ENCODE measurements around the gene DCUN1D2.
A peak's percentile ranks its signal among the peaks of the same experiment; 100 is the strongest.
"Not testable (repeated sequence)": the region's sequence is repeated elsewhere in the genome, so short reads cannot be mapped to it uniquely, and the experiment has no call there.

DCUN1D2 gene

GRCh38 chr13:113489549-113490495 is 689 bp downstream of the DCUN1D2 start:
- no peak for DNase-seq (ENCODE audit: low spot score)

DNA sequence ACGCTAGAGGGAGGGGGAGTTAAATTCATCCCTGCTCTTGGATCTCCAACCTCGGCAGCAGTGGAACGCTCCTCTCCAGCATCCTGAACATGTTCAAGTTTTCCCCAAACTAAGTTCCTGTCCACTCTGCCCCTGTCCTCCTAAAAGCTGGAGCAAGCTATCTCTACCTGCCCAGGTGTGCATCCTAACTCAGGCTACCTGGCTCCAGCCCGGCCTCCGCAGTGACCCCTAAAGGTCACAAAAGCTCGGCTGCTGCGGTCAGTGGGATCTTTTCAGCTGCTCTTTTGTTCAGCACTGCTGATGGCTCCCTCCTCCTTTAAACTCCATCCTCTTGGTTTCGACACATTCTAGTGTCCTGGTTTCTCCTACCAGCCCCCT is 1.4 kb downstream of the DCUN1D2 start:
- no peak for DNase-seq (ENCODE audit: low spot score)

DNA sequence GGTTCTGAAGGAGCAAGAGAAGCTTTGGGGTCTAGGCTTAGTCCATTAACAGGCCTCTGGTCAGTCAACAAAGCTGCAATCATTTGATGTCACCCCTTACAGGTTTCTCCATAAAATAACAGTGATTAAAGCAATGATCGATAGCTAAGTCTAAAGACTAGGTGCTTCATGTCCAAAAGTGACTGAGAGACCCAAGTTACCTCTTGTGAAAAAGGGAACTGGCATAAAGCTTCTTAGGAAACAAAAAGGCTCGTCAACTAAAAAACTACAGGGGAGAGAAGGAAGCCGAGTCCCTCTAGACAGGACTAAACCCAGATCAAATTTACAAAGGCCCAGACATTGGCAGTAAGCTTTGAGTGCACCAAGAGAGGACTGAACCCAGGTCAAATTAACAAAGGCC is 2.2 kb downstream of the DCUN1D2 start:
- no peak for DNase-seq (ENCODE audit: low spot score)

DNA sequence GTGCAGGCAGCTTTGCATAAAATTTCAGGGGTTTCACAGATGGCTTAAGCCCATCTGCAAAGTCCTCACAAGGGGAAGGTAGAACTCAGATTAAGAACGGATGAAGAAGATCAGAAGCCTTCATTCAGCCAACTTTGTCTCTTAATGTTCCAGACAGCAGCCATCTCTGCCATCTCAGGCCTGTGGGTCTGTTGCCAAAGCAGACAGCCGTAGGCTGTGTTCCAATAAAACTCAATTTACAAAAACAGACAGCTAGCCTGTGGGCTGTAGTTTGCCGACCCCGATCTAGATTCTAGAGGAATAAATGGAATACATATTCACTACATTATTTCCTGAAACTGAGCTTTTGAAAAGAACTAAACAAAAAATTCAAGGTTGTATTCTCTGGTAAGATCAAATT is 3.8 kb downstream of the DCUN1D2 start:
- DNase-seq (ENCODE audit: low spot score): no peak

DNA sequence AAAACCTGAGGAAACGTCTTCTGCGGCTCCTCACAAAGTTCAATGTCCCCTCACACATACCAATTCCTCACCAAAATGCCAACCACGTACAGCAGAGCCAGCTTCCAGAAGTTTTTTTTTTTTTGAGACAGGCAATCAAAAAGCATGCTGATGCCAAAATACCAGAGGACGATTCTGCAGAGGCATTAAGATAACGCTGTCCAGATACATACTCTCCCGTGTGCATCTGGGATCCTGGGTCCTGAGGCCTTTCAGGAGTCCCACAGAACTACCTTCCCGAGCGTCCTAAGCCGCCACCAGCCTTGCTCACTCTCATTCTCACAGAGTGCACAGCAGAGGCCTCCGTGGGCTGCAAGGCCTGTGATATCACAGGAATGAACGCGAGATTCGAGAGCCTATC is 5.0 kb downstream of the DCUN1D2 start:
- no peak for DNase-seq (ENCODE audit: low spot score)

DNA sequence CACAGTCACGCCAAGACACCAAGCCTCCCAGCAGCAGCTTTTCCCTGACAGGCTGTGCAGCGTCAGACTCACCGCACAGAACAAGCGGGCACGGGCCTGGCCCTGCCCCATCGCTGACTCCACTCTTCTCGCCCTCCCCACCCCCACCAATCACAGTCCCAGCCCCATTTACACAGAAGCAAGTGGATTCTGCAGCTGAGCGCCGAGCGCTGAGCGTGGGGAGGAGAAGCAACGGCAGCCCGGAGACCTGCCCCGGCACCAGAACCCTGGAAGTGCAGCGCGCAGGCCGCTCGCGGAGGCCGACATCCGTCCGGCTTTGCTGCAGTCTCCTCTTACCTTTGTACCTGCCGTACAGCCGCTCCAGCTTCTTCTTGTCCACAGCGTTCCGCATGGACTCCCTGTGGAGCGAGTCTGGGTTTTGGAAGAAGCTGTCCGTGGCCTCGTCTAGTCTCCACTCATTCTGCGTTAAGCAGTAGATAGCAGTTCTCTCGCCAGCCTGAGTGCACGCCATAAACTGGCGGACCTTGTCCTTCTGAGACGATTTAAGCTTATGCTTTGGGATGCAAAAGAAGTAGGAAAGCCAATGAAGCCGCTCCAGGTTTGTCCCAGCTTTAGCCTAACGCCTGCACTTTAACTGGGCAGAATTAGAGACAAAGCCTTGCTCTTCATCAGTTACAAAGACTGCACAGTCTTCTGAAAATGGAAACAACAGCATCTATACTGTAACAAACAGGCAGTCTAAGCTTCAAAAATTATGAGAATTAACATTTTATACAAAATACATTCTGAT is 6.8 kb downstream of the DCUN1D2 start:
- peak; percentile 59 for DNase-seq (ENCODE audit: low spot score)

GRCh38 chr13:113483081-113483480 is 7.4 kb downstream of the DCUN1D2 start:
- no peak for DNase-seq (ENCODE audit: low spot score)

DNA sequence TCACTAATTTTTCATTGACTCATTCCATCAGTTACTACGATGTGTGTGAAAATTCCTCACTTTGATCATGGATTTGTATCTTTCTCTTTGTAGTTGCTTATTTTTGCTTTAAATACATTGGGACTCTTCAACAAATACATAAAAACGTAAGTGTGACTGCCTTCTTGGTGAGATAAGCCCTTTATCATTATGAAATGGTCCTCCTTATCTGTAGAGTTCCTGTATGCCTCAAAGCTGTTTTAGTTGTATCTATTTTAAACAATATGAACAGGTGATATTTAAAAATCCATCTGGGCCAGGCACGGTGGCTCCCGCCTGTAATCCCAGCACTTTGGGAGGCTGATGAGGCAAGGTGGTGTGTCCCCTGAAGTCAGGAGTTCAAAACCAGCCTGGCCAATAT is 11.3 kb downstream of the DCUN1D2 start:
- no peak for DNase-seq (ENCODE audit: low spot score)

GRCh38 chr13:113477724-113478123 is 12.8 kb downstream of the DCUN1D2 start:
- no peak for DNase-seq (ENCODE audit: low spot score)

GRCh38 chr13:113476811-113477210 is 13.7 kb downstream of the DCUN1D2 start:
- DNase-seq (ENCODE audit: low spot score): no peak

DNA sequence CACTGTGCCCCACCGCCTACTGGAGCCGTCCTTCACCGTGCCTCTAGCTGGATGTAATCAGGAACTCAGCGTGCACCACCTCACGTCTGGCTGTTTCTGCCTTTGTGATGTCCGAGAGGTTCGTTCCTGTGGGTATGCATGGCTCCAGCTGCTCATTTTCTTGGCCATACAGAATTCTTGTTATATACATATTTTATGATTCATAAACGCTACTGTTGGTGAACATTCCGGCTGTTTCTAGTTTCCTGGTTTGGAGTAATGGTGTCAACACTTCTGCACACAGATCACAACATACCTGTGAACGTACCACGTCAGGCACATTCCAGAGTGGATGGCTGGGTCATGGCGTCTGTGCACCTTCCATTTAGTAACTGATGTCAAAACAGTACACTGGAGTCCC is 14.6 kb downstream of the DCUN1D2 start:
- no peak for DNase-seq (ENCODE audit: low spot score)

DNA sequence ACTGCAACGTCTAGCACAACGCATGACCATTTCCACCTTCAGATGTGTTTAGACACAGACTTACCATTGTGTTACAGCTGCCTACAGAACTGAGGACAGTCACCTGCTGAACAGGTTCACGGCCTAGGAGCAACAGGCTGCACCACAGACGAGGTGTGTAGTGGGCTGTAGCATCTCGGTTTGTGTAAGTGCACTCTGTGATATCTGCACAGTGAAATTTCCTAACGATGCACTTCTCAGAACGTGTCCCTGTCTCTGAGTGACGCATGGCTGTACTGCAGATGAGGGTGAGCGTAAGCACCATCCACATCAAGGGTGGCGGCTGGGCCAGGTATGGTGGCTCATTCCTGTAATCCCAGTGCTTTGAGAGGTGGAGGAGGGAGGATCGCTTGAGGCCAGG is 15.2 kb downstream of the DCUN1D2 start:
- no peak for DNase-seq (ENCODE audit: low spot score)

GRCh38 chr13:113474179-113474578 is 16.3 kb downstream of the DCUN1D2 start:
- DNase-seq (ENCODE audit: low spot score): no peak

DNA sequence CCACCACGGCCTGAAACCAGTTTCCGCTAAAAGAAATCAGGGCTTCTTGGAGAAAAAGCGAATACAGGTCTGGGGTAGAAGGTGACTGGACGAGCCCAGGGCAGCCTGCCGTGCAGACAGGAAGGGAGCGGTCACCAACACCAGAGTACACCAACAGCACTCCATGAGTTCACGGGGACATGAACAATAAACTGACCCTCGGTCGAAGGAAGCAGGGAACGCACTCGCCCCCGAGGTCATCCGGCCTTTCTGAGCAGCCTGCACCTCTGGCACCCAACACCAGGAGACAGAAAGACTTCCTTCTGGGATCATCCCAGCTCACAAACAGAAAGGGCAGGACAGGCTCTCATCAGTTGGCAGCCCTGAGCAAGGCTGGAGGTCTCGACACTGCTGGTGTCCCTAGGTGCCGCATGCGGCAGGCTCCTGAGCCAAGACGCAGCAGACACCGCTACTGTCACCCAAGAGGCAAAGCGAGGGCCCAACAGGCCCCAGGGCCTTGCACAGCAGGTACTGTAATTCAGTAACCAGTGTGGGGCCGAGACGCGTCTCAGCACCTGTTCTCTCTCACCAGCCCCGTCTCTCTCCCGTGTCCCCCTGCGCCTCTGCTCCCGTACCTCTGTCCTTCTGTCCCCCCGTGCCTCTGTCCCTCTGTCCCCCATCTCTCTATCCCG is 18.0 kb downstream of the DCUN1D2 start:
- no peak for DNase-seq (ENCODE audit: low spot score)

- no peak for DNase-seq (ENCODE audit: low spot score)
Measured at GRCh38 chr13:113471844-113472243, 18.7 kb downstream of the DCUN1D2 start.

GRCh38 chr13:113470635-113471163 is 19.8 kb downstream of the DCUN1D2 start:
- DNase-seq (ENCODE audit: low spot score): not testable (repeated sequence)

DNA sequence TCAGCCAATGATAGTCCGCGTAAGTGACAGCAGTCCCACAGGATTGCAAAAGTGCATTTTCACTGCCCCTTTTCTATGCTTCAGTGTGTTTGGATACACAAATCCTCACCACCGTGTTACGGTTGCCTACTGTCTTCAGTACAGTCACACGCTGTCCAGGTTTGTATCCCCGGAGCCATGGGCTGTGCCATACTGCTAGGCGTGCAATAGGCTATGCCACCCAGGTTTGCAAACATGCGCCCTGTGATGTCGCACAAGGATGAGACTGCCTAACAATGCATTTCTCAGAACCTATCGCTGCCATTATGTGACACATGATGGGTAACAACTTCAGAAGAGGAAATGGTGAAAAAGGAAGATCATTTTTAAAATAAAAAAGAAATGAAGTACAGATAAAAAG is 20.4 kb downstream of the DCUN1D2 start:
- no peak for DNase-seq (ENCODE audit: low spot score)

GRCh38 chr13:113469582-113469981 is 20.9 kb downstream of the DCUN1D2 start:
- no peak for DNase-seq (ENCODE audit: low spot score)

DNA sequence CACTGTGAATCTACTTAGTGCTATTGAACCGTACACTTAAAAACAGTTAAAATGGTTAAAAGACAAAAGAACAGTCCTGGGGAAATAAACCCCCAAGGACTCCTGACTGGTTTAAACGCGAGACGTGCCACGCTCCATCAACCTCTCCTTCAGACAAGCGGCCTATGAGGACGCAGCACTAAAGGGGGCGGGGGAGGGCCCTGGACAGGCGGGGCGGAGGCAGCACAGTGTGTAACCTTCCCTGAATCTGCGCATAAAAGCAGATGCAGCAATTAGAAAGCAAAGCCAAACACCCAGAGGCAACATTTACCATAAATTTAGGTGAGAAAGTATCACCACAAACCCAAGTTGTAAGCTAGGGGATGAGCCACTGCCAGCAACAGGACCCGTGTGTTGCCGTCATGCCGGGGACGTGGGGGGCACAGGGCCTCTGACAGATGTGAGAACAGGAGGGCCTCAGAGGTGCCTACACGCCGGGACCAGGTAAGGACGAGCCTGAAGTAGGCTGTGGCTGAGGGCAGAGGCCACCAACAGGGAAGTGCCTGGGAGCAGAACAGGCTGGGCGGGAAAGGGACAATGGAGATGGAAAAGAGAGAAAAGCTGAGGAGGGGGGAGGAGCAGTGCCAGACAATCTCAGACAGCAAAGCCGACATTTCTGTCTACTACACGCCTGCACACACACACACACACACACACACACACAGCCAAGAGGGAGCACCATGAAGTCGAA is 21.9 kb downstream of the DCUN1D2 start:
- no peak for DNase-seq (ENCODE audit: low spot score)

DNA sequence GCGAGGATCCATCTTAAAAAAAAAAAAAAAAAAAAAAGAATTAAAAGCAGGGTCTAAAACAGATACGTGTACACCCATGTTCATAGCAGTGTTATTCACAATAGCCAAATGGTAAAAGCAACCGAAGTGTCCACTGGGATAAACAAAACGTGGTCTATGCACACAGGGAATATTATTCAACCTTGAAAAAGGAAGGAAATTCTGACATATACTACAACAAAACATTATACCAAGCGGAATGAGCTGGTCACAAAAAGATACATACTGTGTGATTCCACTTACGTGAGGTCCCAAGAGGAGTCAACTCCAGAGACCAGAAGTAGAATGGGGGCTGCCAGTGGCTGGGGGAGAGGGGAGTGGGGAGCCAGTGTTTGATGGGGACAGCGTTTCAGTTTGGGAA is 22.5 kb downstream of the DCUN1D2 start:
- DNase-seq (ENCODE audit: low spot score): no peak

DNA sequence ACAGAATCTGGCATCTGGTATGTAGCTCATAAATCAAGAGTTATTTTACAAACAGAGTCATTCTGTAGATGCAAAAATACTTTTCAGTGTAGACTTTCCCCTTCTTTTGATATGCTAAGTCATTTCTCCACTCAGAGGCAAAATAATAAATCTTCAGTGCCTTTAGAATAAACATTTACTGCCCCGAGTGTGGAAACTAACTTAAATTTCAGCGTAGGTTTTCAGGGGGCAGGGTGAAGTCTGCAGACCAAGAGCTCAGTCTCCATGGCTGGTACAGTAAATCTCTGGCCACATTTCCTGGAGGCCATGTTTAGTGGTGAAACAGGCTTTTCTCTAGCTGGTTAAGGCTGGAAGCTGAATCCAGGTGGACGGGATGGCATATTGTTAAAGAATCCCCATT is 24.1 kb downstream of the DCUN1D2 start:
- DNase-seq (ENCODE audit: low spot score): no peak

- DNase-seq (ENCODE audit: low spot score): no peak
Measured at GRCh38 chr13:113465300-113465699, 25.2 kb downstream of the DCUN1D2 start.

All from cerebellar cortex (tissue), 1 donor.